GM21528 (cell line): ENCODE data around the gene GPR137B.
"Not testable (repeated sequence)": the region's sequence is repeated elsewhere in the genome, so short reads cannot be mapped to it uniquely, and the experiment has no call there.

Experiments used
- ATAC-seq: cut with Tn5 transposase; IDR thresholded peaks from one replicate; pipeline ENCODE4 v1.9.1; 2021; ENCODE audit warnings: mild to moderate bottlenecking, moderate library complexity; ENCODE audit not compliant: unreplicated experiment, low FRiP score

Gene GPR137B

GRCh38 chr1:236181059-236181458, 38.7 kb downstream of the GPR137B start:
- no peak for ATAC-seq

- ATAC-seq = no peak
Observed at GRCh38 chr1:236185687-236186086, 43.3 kb downstream of the GPR137B start.

GRCh38 chr1:236186471-236186870, 44.1 kb downstream of the GPR137B start:
- ATAC-seq = not testable (repeated sequence)

- ATAC-seq = not testable (repeated sequence)
Observed at GRCh38 chr1:236188084-236188483, 45.7 kb downstream of the GPR137B start.

- ATAC-seq = no peak
Observed at GRCh38 chr1:236193184-236193583, 50.8 kb downstream of the GPR137B start.

GRCh38 chr1:236200925-236201324, 58.6 kb downstream of the GPR137B start:
- ATAC-seq = no peak

- ATAC-seq = no peak
Observed at GRCh38 chr1:236201786-236202185, 59.4 kb downstream of the GPR137B start.

- no peak for ATAC-seq
Observed at GRCh38 chr1:236204039-236204438, 61.7 kb downstream of the GPR137B start.

- ATAC-seq = no peak
Observed at GRCh38 chr1:236204656-236205055, 62.3 kb downstream of the GPR137B start.

GRCh38 chr1:236206548-236206947, 64.2 kb downstream of the GPR137B start:
- no peak for ATAC-seq

GRCh38 chr1:236207121-236207520, 64.8 kb downstream of the GPR137B start:
- no peak for ATAC-seq

GRCh38 chr1:236207569-236207968, 65.2 kb downstream of the GPR137B start:
- ATAC-seq = no peak

- ATAC-seq = no peak
Observed at GRCh38 chr1:236209185-236209584, 66.8 kb downstream of the GPR137B start.

GRCh38 chr1:236209713-236210112, 67.4 kb downstream of the GPR137B start:
- no peak for ATAC-seq

- no peak for ATAC-seq
Observed at GRCh38 chr1:236211815-236212214, 69.5 kb downstream of the GPR137B start.

- no peak for ATAC-seq
Observed at GRCh38 chr1:236213534-236213933, 71.2 kb downstream of the GPR137B start.

GRCh38 chr1:236214761-236215160, 72.4 kb downstream of the GPR137B start:
- no peak for ATAC-seq

GRCh38 chr1:236220473-236220872, 78.1 kb downstream of the GPR137B start:
- ATAC-seq = no peak

- no peak for ATAC-seq
Observed at GRCh38 chr1:236222632-236223031, 80.3 kb downstream of the GPR137B start.

GRCh38 chr1:236228411-236228810, 86.1 kb downstream of the GPR137B start:
- ATAC-seq = no peak

- ATAC-seq = no peak
Observed at GRCh38 chr1:236235116-236235515, 92.8 kb downstream of the GPR137B start.

- ATAC-seq = no peak
Observed at GRCh38 chr1:236239092-236239585, 96.8 kb downstream of the GPR137B start.

GRCh38 chr1:236240675-236241074, 98.3 kb downstream of the GPR137B start:
- ATAC-seq = no peak
